ENCODE data around the gene TCF7L2.

The TCF7L2 gene

DNA sequence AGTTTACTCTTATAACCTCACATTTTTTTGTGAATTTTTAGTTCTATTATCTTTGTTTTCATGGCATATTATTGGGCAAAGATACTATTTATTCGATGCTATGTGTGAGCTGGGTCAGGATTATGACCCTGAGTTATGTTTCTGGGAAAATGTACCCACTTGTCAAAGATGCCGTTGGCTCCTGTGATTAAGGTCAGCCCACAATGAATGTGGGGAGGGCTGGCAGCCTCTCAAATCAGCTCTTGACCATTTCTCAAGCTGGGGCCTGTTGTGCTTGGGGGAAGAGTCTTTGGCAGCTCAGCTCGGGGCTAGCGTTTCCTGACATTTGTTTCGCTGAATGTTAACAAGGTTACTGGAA lies 97.5 kb downstream of the TCF7L2 start:
- H3K27me3 ChIP-seq (ENCODE audit: insufficient read depth, low read depth, severe bottlenecking) = no peaks in the 10 kb centered on the region
- no peak overlapping the region for H3K27ac ChIP-seq
- no peaks in the 10 kb centered on the region for H3K36me3 ChIP-seq
- H3K4me3 ChIP-seq (ENCODE audit: low read depth, low read length) = no peak overlapping the region
- no peaks in the 10 kb centered on the region for H3K9me3 ChIP-seq (ENCODE audit: severe bottlenecking)
- TF ChIP-seq, protein P1, sequence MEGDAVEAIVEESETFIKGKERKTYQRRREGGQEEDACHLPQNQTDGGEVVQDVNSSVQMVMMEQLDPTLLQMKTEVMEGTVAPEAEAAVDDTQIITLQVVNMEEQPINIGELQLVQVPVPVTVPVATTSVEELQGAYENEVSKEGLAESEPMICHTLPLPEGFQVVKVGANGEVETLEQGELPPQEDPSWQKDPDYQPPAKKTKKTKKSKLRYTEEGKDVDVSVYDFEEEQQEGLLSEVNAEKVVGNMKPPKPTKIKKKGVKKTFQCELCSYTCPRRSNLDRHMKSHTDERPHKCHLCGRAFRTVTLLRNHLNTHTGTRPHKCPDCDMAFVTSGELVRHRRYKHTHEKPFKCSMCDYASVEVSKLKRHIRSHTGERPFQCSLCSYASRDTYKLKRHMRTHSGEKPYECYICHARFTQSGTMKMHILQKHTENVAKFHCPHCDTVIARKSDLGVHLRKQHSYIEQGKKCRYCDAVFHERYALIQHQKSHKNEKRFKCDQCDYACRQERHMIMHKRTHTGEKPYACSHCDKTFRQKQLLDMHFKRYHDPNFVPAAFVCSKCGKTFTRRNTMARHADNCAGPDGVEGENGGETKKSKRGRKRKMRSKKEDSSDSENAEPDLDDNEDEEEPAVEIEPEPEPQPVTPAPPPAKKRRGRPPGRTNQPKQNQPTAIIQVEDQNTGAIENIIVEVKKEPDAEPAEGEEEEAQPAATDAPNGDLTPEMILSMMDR (IDR thresholded peaks at IDR 0.05; ENCODE audit: low read depth, low read length) = no peak
- DNase-seq = no peak

DNA sequence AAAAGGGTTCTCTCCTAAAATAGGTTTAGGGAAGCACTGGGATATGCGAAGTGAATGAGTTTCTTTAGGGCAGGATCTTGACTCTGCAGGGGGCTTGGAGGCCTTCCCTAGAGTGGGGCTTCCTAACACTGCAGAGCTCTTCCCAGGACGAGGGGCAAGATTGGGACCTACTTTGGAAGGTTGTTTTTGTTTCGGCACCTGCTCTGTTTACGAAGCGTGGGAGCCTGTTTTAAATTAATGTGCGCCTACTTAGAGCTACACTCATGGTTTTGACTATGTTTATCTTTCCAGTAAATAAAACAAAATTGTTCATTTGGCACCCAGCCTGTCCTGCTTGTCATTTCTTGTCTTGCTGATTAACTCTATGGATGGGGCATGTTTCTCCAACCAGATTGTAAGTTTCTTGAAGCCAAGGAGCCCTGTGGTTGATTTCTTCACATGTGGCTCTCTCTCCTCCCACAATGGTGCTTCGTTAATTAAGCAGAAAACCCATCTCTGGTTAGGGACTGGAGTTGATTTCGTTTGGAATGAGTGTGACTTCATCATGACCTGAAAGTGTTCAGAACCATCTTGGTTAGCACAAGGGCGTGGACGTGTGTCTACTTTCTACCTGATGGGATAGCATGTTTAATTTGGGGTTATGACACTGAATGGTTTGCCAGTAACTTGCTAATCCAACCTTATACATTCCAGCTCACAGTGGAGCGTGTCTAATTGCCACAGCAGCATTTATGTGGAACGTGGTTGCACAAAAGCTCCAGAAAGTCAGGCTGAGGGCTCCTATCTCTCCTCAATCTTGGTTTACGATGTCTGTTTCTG lies 98.1 kb downstream of the TCF7L2 start:
- Histone ChIP-seq H3K36me3 (no peaks in the 10 kb centered on the region), H3K27ac (no peak overlapping the region), H3K27me3 (ENCODE audit: insufficient read depth, low read depth, severe bottlenecking) (no peaks in the 10 kb centered on the region), H3K4me3 (ENCODE audit: low read depth, low read length) (no peak overlapping the region), H3K9me3 (ENCODE audit: severe bottlenecking) (no peaks in the 10 kb centered on the region)
- TF ChIP-seq, protein P1 (IDR thresholded peaks at IDR 0.05; ENCODE audit: low read depth, low read length) = no peak
- no peak for DNase-seq

DNA sequence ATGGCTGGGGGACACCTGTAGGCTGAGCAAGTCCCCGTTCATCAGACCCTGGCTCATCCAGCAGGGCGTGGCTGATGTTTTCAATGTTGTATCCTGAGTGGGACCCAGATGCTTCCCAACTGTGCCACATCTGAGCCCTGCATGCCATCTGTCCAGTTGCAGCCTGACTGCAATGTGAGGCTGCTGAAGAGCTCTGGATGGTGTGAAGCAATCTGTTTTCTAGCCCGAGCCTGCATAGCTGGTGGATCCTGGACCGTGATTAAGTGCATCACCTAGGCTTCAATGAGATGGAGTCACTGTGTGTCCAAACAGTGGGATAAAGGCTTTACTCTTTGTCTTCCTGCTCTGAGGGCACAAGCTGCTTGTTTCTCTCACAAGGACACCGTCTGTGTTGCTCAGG lies 99.8 kb downstream of the TCF7L2 start:
- Histone ChIP-seq H3K4me3 (ENCODE audit: low read depth, low read length) (no peak overlapping the region), H3K27ac (no peak overlapping the region), H3K9me3 (ENCODE audit: severe bottlenecking) (no peaks in the 10 kb centered on the region), H3K36me3 (no peaks in the 10 kb centered on the region), H3K27me3 (ENCODE audit: insufficient read depth, low read depth, severe bottlenecking) (no peaks in the 10 kb centered on the region)
- no peak for DNase-seq
- TF ChIP-seq, protein P1 (IDR thresholded peaks at IDR 0.05; ENCODE audit: low read depth, low read length) = no peak

DNA sequence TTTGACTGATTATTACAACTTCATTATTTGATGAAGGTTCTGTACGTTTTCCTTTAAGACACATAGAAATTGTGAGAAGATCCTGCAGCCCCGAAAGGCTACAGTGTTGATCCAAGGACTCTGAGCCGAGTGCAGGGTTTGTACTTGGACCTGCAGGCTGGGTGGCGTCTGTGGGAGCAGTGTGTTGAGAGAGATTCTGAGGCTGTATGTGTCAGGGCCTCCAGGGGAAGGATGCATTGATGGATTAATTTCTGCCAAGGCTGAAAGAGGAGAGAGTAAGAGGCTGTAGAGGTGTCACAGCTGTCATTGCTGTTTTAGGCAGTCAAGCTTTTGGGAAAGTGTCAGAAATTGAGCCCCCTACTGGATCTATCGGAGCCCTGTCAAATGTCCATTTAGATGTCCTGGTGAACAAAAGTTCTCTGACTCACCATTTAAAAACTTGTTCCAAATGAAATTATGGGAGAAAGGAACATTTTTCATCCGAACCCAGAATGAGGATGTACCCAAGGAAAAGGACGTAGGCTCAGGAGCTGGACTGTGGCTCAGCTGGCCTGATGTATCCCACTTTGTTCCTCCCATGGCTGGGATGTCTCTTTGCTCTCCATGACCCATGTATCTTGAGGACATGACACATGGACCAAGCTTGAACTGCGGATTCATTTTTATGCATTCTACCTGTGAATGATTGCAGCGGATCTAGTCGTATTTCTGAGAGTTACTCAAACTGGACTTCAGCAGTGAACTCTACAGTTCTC lies 102.2 kb downstream of the TCF7L2 start:
- TF ChIP-seq, protein P1 (IDR thresholded peaks at IDR 0.05; ENCODE audit: low read depth, low read length) = peak; percentile 23; the same call in 1 of the 2 replicates
- Histone ChIP-seq H3K36me3 (no peaks in the 10 kb centered on the region), H3K9me3 (ENCODE audit: severe bottlenecking) (no peaks in the 10 kb centered on the region), H3K27me3 (ENCODE audit: insufficient read depth, low read depth, severe bottlenecking) (no peaks in the 10 kb centered on the region), H3K27ac (no peak overlapping the region), H3K4me3 (ENCODE audit: low read depth, low read length) (no peak overlapping the region)
- DNase-seq = no peak

DNA sequence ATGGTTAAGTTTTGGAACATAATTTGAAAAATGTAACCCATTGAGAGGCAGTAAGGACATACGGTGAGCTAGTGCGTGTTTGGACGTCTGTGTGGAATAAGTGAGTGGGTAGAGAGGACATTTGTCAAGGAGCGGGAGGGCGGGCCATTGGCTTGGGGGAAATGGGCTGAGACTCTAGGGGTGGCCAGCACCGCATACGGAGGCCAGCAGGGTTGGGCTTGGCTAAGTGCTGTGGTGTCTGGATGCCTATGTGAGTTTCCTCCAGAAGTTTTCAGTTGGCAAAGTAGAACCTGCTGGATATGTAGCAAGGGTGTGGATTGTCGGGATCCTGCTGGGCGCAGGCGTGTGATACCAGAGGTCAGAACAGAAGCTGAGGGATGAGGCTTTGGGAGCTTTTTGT lies 103.0 kb downstream of the TCF7L2 start:
- Histone ChIP-seq H3K27ac (no peak overlapping the region), H3K4me3 (ENCODE audit: low read depth, low read length) (no peak overlapping the region), H3K27me3 (ENCODE audit: insufficient read depth, low read depth, severe bottlenecking) (no peaks in the 10 kb centered on the region), H3K9me3 (ENCODE audit: severe bottlenecking) (no peaks in the 10 kb centered on the region), H3K36me3 (no peaks in the 10 kb centered on the region)
- TF ChIP-seq, protein P1 (IDR thresholded peaks at IDR 0.05; ENCODE audit: low read depth, low read length) = no peak
- DNase-seq = no peak

All from WERI-Rb-1 (cell line).